ENCODE results near the gene RSAD1.

The RSAD1 gene

GRCh38 chr17:50466371-50467113 is 12.1 kb upstream of the RSAD1 start:
- Histone ChIP-seq H3K79me2 (ENCODE audit: control insufficient read depth, low read length) (no peaks in the 10 kb centered on the region), H3K27ac (ENCODE audit: low read depth, low read length) (no peak overlapping the region), H3K4me3 (ENCODE audit: low read length) (no peak overlapping the region), H3K36me3 (ENCODE audit: control insufficient read depth, low read length) (no peaks in the 10 kb centered on the region), H4K20me1 (ENCODE audit: control insufficient read depth, insufficient read depth, low read depth, low read length) (no peaks in the 10 kb centered on the region), H3F3A (ENCODE audit: control insufficient read depth, insufficient read depth) (no peaks in the 10 kb centered on the region), H3K4me2 (ENCODE audit: low read length) (no peak overlapping the region), H3K4me1 (ENCODE audit: control insufficient read depth, low read length) (peaks cover 5% of the 10 kb centered on the region), H3K9me3 (ENCODE audit: control insufficient read depth, insufficient read depth, low read length) (no peaks in the 10 kb centered on the region), H3K27me3 (ENCODE audit: control insufficient read depth, low read length) (no peaks in the 10 kb centered on the region), H3K9me2 (replicated peaks; ENCODE audit: control insufficient read depth, low read length) (no peaks in the 10 kb centered on the region)
- TF ChIP-seq CTCF (IDR thresholded peaks at IDR 0.05; ENCODE audit: low read depth, low read length, poor library complexity, severe bottlenecking) (no peak), EZH2phosphoT487 (IDR thresholded peaks at IDR 0.05; ENCODE audit: borderline replicate concordance, low read length) (no peak)

- Histone ChIP-seq H3K79me2 (ENCODE audit: control insufficient read depth, low read length) (no peaks in the 10 kb centered on the region), H3K9me3 (ENCODE audit: control insufficient read depth, insufficient read depth, low read length) (no peaks in the 10 kb centered on the region), H3K4me2 (ENCODE audit: low read length) (no peak overlapping the region), H3K36me3 (ENCODE audit: control insufficient read depth, low read length) (no peaks in the 10 kb centered on the region), H3K27ac (ENCODE audit: low read depth, low read length) (no peak overlapping the region), H4K20me1 (ENCODE audit: control insufficient read depth, insufficient read depth, low read depth, low read length) (no peaks in the 10 kb centered on the region), H3K27me3 (ENCODE audit: control insufficient read depth, low read length) (no peaks in the 10 kb centered on the region), H3K4me1 (ENCODE audit: control insufficient read depth, low read length) (peaks cover 5% of the 10 kb centered on the region), H3F3A (ENCODE audit: control insufficient read depth, insufficient read depth) (no peaks in the 10 kb centered on the region), H3K9me2 (replicated peaks; ENCODE audit: control insufficient read depth, low read length) (no peaks in the 10 kb centered on the region), H3K4me3 (ENCODE audit: low read length) (no peak overlapping the region)
- TF ChIP-seq EZH2phosphoT487 (IDR thresholded peaks at IDR 0.05; ENCODE audit: borderline replicate concordance, low read length) (no peak), CTCF (IDR thresholded peaks at IDR 0.05; ENCODE audit: low read depth, low read length, poor library complexity, severe bottlenecking) (no peak)
These were observed 11.4 kb upstream of the RSAD1 start for GRCh38 chr17:50467114-50467854.

- Histone ChIP-seq H3K4me1 (ENCODE audit: control insufficient read depth, low read length) (peaks cover 5% of the 10 kb centered on the region), H3K4me3 (ENCODE audit: low read length) (no peak overlapping the region), H3K27me3 (ENCODE audit: control insufficient read depth, low read length) (no peaks in the 10 kb centered on the region), H4K20me1 (ENCODE audit: control insufficient read depth, insufficient read depth, low read depth, low read length) (no peaks in the 10 kb centered on the region), H3K27ac (ENCODE audit: low read depth, low read length) (no peak overlapping the region), H3K4me2 (ENCODE audit: low read length) (no peak overlapping the region), H3K79me2 (ENCODE audit: control insufficient read depth, low read length) (no peaks in the 10 kb centered on the region), H3F3A (ENCODE audit: control insufficient read depth, insufficient read depth) (no peaks in the 10 kb centered on the region), H3K9me2 (replicated peaks; ENCODE audit: control insufficient read depth, low read length) (no peaks in the 10 kb centered on the region), H3K36me3 (ENCODE audit: control insufficient read depth, low read length) (no peaks in the 10 kb centered on the region), H3K9me3 (ENCODE audit: control insufficient read depth, insufficient read depth, low read length) (no peaks in the 10 kb centered on the region)
- TF ChIP-seq CTCF (IDR thresholded peaks at IDR 0.05; ENCODE audit: low read depth, low read length, poor library complexity, severe bottlenecking) (no peak), EZH2phosphoT487 (IDR thresholded peaks at IDR 0.05; ENCODE audit: borderline replicate concordance, low read length) (no peak)
These were observed 10.8 kb upstream of the RSAD1 start for GRCh38 chr17:50467855-50468303.
